Heart left ventricle (tissue), 16 donors: ENCODE results near the gene SUSD6. TPM values are rescaled to one million over a fixed set of nuclear protein-coding genes. Genes with fewer than 3 reads are reported as not detected.
A peak's percentile ranks its signal among the peaks of the same experiment; 100 is the strongest.

Experiments used
- ATAC-seq, 4 donors: fragments of 200-7000 bp; cut with Tn5 transposase; one replicate each; pipeline ENCODE4 v1.9.1; 2020 to 2022; ENCODE audit warnings: moderate library complexity in 4 of 4, mild to moderate bottlenecking in 3 of 4, moderate number of reproducible peaks in 1 of 4
- DNase-seq, 5 donors: peaks; one replicate each; pipeline ENCODE4 v3.0.0-alpha.2; 2020
- H3K27ac ChIP-seq, 12 donors: fragments of 200-600 bp; sonication (generic) in 4 of 12; one replicate each; pipeline versions ENCODE4 v1.5.0 to v1.8.0; 2016 to 2022; ENCODE audit warnings: mild to moderate bottlenecking in 2 of 12
- H3K27me3 ChIP-seq, 9 donors: fragments of 200-600 bp; sonication (generic) in 2 of 9; one replicate each; pipeline versions ENCODE4 v1.5.1 to v1.8.0; 2016 to 2022; ENCODE audit warnings: mild to moderate bottlenecking in 3 of 9
- H3K36me3 ChIP-seq, 9 donors: fragments of 200-600 bp; sonication (generic) in 2 of 9; one replicate each; pipeline versions ENCODE4 v1.5.0 to v1.8.0; 2018 to 2022; ENCODE audit warnings: mild to moderate bottlenecking in 2 of 9
- H3K4me1 ChIP-seq, 12 donors: fragments of 200-600 bp; sonication (generic) in 4 of 12; one replicate each; pipeline versions ENCODE4 v1.5.0 to v1.8.0; 2016 to 2022; ENCODE audit warnings: mild to moderate bottlenecking in 3 of 12
- H3K4me3 ChIP-seq, 12 donors: fragments of 200-600 bp; sonication (generic) in 4 of 12; one replicate each; pipeline versions ENCODE4 v1.5.0 to v1.8.0; 2017 to 2022; ENCODE audit warnings: mild to moderate bottlenecking in 9 of 12, moderate library complexity in 4 of 12
- H3K9me3 ChIP-seq, 12 donors: fragments of 200-600 bp; sonication (generic) in 4 of 12; one replicate each; pipeline versions ENCODE4 v1.5.0 to v1.8.0; 2016 to 2022; ENCODE audit warnings: mild to moderate bottlenecking in 1 of 12
- POLR2A ChIP-seq, 2 donors: fragments of 450-650 bp; IDR thresholded peaks; one replicate each; pipeline ENCODE4 v1.6.1; 2017; ENCODE audit warnings: antibody characterized with exemption in 2 of 2, mild to moderate bottlenecking in 2 of 2, moderate library complexity in 2 of 2
- whole genome bisulfite sequencing, 4 donors: extraction: QIAGEN DNeasy Blood & Tissue Kit in 2 of 4; methylation state at CpG; one replicate each; pipeline versions ENCODE4 v1.1.5 to v1.1.7; 2013 to 2018; 5-methylcytosine and 5-hydroxymethylcytosine counted together
- intact Hi-C, 10 donors: fragments of 100-400 bp; cut with DNase I; formaldehyde crosslinking; loops; one replicate each; pipeline versions ENCODE4 v1.11.1 to v1.14.2; 2022
- polyA plus RNA-seq, 2 donors: library from polyadenylated mRNA; stranded (reverse); fragments of 200-250 nt; gene quantifications; one replicate each; pipeline ENCODE4 v1.2.3, GENCODE V29; 2013
- total RNA-seq, 9 donors: library from RNA; depleted of rRNA in 2 of 9; stranded (reverse); fragments of >200 nt in 2 of 9; fragmentation: NEBNext Ultra II Directional in 3 of 9; extraction: Animal tissue kit (Norgen Biotek cat#: 25700) in 3 of 9; gene quantifications; one replicate each; pipeline versions ENCODE4 v1.1.0 to v1.2.4, GENCODE V29; 2016 to 2023
- TF ChIP-seq, protein P1 (sequence below), 12 donors: fragments of 200-600 bp; sonication (generic) in 4 of 12; IDR thresholded peaks; one replicate each; pipeline versions ENCODE4 v1.5.0 to v1.8.0; 2018 to 2022; ENCODE audit warnings: antibody characterized with exemption in 12 of 12, mild to moderate bottlenecking in 5 of 12
- donor health status: ischemic (EF 13 %, LVEDD 7.1; RV severe dilation, severe dysfunction).
- donor health status: healthy with polysubstance abuse.
- donor health status: DM: no; HTN: yes; CAD: no.
- donor health status: DM: no; HTN: no; CAD: no.
- donor health status: ischemic (EF 25% LVEDD 6.9; RV normal size, moderate dysfunction).
- donor health status: ischemic (EF 25% LVEDD 5.7; RV mildly dilated, moderate dysfunction).
- donor health status: healthy.
- donor health status: DM: yes; HTN: yes; CAD: no.
- donor health status: ischemic (EF 35%, LVEDD 5.7; RV mildly dilated, moderate dysfunction).
- donor health status: nonischemic (EF 11% LVEDD 7.7; RV severe dilation, severe dysfunction).
- donor health status: DM: yes; HTN: yes; CAD: no.
- donor health status: PGD.
- donor health status: ischemic (EF 29% LVEDD 5.4; RV normal size, mild dysfunction).
- donor health status: nonischemic (EF 23%, LVEDD 6.1; RV moderate dilation, normal function).

The SUSD6 gene
- total and polyA plus RNA-seq, 11 donors, result 5.8 to 49.2 (median 24.5) TPM

DNA sequence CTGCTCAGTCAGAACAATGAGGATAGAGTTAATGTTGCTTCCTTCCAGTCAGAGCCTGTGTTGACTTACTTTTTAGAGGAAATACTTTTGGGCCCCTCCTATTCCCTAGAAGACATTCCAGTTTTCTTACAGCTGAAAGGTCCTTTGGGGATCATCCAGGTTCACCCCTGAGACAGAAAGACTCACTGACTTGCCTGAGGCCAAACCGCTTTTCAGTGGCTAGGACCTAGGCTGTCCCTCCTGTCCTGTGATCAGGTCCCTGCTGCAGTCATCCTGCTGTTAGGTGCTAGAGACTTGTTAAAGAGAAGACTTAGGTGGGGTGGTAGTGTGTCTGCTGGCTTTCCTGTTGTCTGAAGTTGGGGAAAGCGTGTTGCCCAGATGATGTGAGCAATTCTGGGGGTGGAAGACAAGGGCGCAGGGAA, 39.6 kb downstream of the SUSD6 start:
- peaks cover 13 to 96% (median 88%) of the 10 kb centered on the region in 12 donors for H3K4me1 ChIP-seq
- intact Hi-C loops, result loop anchor here in 3 of 10 donors (5.0 kb wide), 2 partner anchors 34 to 39 kb away; partner anchors contain the start of gene SUSD6 (in 1 of the 3)
- peak overlapping the region in 11 of 12 donors; percentile 47 to 92 (median 77) for H3K27ac ChIP-seq
- no peak for DNase-seq
- no peak for TF ChIP-seq POLR2A (IDR thresholded peaks at IDR 0.05)
- TF ChIP-seq, protein P1, sequence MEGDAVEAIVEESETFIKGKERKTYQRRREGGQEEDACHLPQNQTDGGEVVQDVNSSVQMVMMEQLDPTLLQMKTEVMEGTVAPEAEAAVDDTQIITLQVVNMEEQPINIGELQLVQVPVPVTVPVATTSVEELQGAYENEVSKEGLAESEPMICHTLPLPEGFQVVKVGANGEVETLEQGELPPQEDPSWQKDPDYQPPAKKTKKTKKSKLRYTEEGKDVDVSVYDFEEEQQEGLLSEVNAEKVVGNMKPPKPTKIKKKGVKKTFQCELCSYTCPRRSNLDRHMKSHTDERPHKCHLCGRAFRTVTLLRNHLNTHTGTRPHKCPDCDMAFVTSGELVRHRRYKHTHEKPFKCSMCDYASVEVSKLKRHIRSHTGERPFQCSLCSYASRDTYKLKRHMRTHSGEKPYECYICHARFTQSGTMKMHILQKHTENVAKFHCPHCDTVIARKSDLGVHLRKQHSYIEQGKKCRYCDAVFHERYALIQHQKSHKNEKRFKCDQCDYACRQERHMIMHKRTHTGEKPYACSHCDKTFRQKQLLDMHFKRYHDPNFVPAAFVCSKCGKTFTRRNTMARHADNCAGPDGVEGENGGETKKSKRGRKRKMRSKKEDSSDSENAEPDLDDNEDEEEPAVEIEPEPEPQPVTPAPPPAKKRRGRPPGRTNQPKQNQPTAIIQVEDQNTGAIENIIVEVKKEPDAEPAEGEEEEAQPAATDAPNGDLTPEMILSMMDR (IDR thresholded peaks at IDR 0.05), result no peak
- H3K36me3 ChIP-seq, result no peaks in the 10 kb centered on the region
- peak overlapping the region in 2 of 12 donors; percentile 4 to 14 for H3K4me3 ChIP-seq
- no peaks in the 10 kb centered on the region for H3K27me3 ChIP-seq
- ATAC-seq, result peak in 3 of 4 donors; percentile 17 to 36 (median 24)
- no peaks in the 10 kb centered on the region for H3K9me3 ChIP-seq
- WGBS, 4 donors, result 56 to 67% (median 61%) methylated on average over 3 of the region's 3 CpGs

- no peak for DNase-seq
- no peaks in the 10 kb centered on the region for H3K9me3 ChIP-seq
- peak in 1 of 4 donors; percentile 35 for ATAC-seq
- no peaks in the 10 kb centered on the region for H3K36me3 ChIP-seq
- 29 to 52% (median 39%) methylated on average over 1 of the region's 1 CpG for WGBS, 4 donors
- no peak for TF ChIP-seq POLR2A (IDR thresholded peaks at IDR 0.05)
- TF ChIP-seq, protein P1 (IDR thresholded peaks at IDR 0.05), result no peak
- intact Hi-C loops, result loop anchor here in 3 of 10 donors (5.0 kb wide), 2 partner anchors 34 to 39 kb away; partner anchors contain the start of gene SUSD6 (in 1 of the 3)
- H3K27me3 ChIP-seq, result no peaks in the 10 kb centered on the region
- peak overlapping the region in 11 of 12 donors; percentile 47 to 92 (median 77) for H3K27ac ChIP-seq
- no peak overlapping the region for H3K4me3 ChIP-seq
- peaks cover 13 to 96% (median 90%) of the 10 kb centered on the region in 12 donors for H3K4me1 ChIP-seq
Observed at GRCh38 chr14:69651664-69652063, 40.3 kb downstream of the SUSD6 start.

DNA sequence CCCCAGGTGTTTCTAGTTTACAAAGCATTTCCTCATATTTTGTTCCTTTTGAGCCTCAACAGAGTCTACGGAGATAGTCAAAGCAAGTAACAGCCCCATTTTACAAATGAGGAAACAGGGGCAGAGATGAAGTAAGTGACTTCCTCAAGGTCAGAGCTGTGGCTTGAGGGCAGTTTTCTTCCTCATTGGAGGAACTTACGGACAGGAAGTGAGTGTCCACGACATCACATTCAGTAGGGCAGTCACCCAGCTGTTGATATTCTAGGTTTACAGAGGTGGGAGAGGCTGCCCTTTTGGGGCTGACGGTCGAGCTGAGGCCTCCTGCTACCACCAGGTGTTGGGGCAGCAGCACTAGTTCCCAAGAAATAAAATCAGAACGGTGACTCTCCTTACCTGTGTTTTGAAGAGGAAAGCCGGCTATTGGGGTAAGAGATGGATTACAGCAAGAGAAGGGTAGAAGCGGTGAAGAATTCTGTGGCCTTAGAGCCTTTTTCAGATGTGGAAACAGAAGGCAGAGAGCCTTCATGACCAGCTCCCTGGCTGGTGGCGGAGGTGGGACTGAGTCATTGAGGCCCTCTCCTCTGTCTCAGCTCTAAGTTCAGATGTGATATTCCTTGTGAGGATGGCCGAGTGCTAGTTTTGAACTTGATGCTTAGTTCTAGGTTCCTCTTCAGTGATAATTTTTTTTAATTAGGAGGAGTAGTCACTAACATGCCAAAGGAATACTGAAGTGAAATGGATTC, 41.7 kb downstream of the SUSD6 start:
- ATAC-seq (peak; percentile 16 to 66 (median 42)), DNase-seq (peak in 1 of 5 donors; percentile 17)
- intact Hi-C loops, result loop anchor here in 3 of 10 donors (5.0 kb wide), 2 partner anchors 36 to 41 kb away; partner anchors contain the start of gene SUSD6 (in 1 of the 3)
- Histone ChIP-seq H3K9me3 (no peaks in the 10 kb centered on the region), H3K36me3 (no peaks in the 10 kb centered on the region), H3K4me3 (peak overlapping the region in 1 of 12 donors; percentile 18), H3K27ac (peak overlapping the region in 11 of 12 donors; percentile 50 to 92 (median 77)), H3K4me1 (peaks cover 13 to 97% (median 89%) of the 10 kb centered on the region in 12 donors), H3K27me3 (no peaks in the 10 kb centered on the region)
- 69 to 77% (median 74%) methylated on average over 10 of the region's 10 CpGs for WGBS, 4 donors
- no peak for TF ChIP-seq POLR2A (IDR thresholded peaks at IDR 0.05)
- TF ChIP-seq, protein P1 (IDR thresholded peaks at IDR 0.05), result no peak

DNA sequence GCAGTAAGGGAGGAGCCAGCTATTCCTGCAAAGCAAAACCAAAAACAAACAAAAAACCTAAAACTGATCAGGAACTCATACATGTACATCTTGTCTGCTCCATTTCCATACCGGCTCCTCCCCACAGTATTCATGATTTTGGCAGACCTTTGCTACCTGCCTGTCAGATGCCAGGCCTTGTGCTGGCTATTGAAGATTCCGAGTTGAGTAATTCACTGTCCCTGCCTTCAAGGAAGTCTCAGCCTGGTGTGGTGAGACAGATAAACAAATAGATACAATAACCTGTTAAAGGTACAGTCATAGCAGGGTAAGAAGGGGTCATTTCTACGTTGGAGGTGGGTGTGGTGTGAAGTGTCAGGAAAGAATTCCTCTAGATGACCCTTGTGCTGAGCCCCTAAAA, 42.7 kb downstream of the SUSD6 start:
- Histone ChIP-seq H3K4me3 (no peak overlapping the region), H3K36me3 (peaks cover 0 to 7% (median 4%) of the 10 kb centered on the region in 9 donors), H3K4me1 (peaks cover 13 to 96% (median 89%) of the 10 kb centered on the region in 12 donors), H3K27ac (peak overlapping the region in 8 of 12 donors; percentile 7 to 92 (median 66)), H3K27me3 (no peaks in the 10 kb centered on the region), H3K9me3 (no peaks in the 10 kb centered on the region)
- ATAC-seq, result no peak
- 43 to 54% (median 46%) methylated on average over 3 of the region's 3 CpGs for WGBS, 4 donors
- intact Hi-C loops, result loop anchor here in 3 of 10 donors (5.0 kb wide), 2 partner anchors 37 to 42 kb away; partner anchors contain the start of gene SUSD6 (in 1 of the 3)
- DNase-seq, result peak in 1 of 5 donors; percentile 10
- TF ChIP-seq, protein P1 (IDR thresholded peaks at IDR 0.05), result no peak
- TF ChIP-seq POLR2A (IDR thresholded peaks at IDR 0.05), result no peak
